Hepatic stellate cell (primary cell): Measurements from ENCODE around the gene CD300A.

ENCODE experiments used
- DNase-seq: peaks from one replicate; pipeline ENCODE4 v3.0.0; 2011; ENCODE audit warnings: low spot score

The CD300A gene

GRCh38 chr17:74454197-74455024 lies 12.0 kb upstream of the CD300A start:
- DNase-seq, result peak; percentile 93

DNA sequence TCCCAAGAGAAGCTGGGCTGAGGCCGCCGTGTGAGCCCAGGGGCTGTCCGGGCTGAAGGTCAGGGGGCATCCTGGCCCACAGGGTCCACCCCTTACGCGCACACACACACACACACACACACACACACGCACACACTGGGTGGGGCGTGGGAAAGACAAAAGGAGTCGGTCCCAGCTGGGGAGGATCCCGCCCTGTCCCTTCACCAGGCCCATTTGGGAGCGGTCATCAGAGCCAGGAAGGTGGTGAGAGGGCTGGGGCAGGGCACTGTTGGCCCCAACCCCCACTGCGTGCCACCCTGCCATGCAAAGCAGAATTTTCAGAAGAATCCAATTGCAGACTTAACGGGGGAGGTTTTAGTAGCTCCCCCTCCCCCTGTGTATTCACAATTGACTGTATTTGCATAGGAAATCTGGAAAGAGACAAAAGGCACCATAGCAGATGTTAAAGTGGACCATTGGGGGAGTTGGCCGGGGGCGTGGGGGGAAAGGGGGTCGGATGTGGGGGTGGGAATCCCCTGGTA lies 11.3 kb upstream of the CD300A start:
- DNase-seq, result no peak

DNA sequence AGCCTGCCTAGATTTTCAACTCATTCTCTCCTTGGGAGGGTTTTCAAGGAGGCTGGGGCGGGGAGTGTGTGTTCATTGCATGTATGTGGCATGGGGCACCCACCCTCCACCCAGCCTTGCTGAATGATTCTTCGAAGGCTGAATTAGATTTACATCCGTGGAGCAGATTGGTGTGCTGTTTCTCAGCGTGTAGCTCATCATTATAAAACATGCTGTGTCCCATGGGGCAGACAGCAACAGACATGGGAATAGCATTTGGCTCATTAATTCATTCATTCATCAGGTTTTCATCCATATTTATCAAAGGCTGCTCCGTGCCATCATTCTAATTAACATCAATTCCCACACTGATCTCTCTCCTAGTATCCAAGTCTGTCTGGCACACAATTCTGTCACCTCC lies 10.6 kb upstream of the CD300A start:
- DNase-seq, result no peak

DNA sequence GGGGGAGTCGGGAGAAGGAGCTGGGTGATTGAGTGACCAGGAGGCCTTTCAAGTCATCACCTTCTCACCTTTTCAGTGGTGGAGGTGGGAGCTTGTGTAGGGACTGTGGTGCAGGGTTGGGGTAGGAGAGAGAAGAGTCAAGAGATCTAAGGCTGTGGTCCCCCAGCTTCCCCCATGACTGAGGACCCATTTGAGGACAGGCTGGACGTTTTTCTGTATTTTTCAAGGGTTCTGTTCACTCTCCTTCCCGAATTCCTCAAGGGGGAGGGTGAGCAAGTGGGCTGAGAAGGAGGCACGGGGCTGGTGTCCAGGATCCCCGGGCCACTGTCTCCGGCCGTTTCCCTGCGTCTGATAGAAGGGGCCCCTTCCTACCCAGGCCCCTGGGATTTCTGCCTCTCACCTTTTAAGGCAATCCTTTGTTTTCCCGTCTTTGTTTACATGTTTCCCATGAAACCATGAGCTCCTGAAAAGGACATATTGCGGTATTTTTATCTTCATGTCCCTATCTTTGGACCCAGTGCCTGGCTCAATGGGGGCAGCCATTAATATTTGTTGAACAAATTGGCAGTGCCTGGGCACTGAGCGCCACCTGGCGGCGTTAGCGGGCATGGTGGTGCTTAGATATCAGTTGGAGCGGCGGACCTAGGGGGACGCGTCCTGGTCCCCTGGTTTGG lies 9.2 kb upstream of the CD300A start:
- DNase-seq, result peak; percentile 75

GRCh38 chr17:74457820-74458166 lies 8.6 kb upstream of the CD300A start:
- no peak for DNase-seq

DNA sequence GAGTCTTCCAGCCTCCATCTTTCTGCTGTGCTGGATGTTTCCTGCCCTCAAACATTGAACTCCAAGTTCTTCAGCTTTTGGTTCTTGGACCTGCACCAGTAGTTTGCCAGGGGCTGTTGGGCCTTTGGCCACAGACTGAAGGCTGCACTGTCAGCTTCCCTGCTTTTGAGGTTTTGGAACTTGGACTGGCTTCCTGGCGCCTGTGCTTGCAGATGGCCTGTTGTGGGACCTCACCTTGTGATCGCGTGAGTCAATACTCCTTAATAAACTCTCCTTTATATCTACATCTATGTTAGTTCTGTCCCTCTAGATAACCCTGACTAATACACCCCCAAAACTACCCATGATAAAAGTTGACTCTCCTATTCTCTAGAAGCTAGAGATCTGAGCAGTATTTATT lies 7.6 kb upstream of the CD300A start:
- no peak for DNase-seq

GRCh38 chr17:74459622-74460021 lies 6.8 kb upstream of the CD300A start:
- no peak for DNase-seq

GRCh38 chr17:74460241-74460640 lies 6.2 kb upstream of the CD300A start:
- no peak for DNase-seq

- no peak for DNase-seq
Measured at GRCh38 chr17:74460996-74461395, 5.4 kb upstream of the CD300A start.

DNA sequence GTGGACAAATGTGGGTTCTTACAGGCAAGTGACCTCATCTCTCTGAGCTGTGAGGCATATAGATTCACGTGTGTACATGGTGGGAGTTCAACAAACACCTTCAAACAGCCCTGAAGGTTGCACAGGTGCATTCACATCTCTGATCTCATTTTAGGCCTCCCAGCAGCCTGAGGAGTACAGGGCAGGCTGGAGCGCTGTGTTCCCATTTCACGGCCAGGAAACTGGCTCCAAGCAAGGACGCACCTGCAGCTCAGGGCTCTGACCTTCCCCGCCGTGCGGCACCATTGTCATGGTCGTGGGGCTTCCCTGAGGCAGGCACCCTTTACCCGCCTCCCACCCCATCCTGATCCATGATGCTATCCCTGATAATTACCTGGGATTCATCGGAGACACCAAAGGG lies 4.8 kb upstream of the CD300A start:
- no peak for DNase-seq

DNA sequence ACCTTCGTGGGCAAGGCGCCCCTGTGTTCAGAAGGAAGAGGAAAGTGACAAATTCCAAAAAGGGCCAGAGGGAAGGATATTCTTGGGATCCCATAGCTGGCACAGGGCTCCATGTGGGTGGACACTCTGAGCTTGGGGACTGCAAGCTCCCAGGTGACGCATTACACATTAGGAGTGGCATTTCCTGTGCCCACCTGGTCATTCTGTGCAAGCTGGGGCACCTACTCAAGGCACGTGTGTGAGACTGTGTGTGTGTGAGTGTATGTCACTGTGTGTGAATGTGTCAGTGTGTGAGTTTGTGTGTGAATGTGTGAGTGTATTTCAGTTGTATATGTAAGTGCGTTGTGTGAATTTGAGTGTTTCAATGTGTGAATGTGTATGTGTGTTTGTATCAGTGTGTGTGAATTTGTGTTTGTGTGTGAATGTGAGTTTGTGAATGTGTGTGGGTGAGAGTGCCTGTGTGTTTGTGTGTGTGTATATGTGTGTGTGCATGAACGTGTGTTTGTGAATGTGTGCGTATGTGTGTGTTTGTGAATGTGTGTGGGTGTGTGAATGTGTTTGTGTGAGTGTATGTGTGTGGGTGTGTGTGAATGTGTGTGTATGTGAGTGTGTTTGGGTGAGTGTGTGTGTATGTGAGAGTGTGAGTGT lies 1.6 kb upstream of the CD300A start:
- no peak for DNase-seq

GRCh38 chr17:74465378-74466110 lies 890 bp upstream of the CD300A start:
- DNase-seq, result no peak

DNA sequence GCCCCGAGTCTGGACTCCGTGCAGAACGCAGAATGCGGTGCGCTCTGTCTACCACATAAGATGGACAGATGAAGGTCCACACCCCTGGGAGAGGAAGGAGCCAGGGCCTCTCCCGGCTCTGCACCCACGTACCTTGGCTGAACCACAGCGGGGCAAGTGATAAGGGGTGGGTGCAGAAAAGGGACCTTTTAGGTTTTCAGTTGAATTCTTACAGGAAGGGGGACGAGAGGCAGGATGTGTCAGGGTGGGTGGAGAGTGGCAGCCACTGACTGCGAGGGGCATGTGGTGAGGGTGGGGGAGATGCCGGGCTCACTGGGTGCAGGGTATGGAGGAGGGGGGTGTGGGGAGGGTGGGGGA lies 372 bp downstream of the CD300A start:
- DNase-seq, result no peak

DNA sequence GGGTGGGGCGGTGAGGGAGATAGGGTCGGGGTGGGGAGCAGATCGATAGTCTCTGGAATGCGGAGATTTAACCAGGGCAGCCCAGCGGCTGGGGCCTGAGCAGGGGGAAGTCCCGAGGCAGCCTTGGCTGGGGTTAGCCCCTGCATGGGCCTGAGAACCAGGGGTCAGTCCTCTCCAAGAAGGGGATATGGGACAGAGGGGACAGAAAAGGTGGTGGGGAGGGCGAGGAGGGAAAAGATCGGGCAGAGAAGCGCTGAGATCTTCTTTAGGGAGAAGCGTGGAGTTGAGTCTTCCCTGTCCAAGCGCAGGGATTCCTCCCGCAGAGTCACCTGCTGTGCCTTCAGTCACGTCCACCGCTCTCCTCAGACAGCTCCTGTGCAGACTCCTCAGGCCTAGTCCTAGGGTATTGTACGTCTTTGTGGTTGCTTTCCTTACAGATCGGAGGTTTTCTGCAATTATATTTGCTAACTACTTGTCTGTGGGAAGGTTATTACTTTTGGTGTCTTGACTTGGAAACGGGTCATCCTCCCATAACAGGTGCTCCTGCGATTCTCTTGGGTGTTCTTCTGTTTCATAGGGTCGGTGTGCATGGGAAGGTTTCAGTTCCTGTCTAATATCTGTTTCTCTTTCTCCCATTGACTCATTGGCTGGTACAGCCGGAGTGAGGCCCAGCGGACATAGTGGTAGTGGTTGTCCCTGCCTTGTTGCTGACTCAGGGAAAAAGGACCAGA lies 952 bp downstream of the CD300A start:
- DNase-seq, result no peak

- no peak for DNase-seq
Measured at GRCh38 chr17:74471341-74471740, 4.9 kb downstream of the CD300A start.

DNA sequence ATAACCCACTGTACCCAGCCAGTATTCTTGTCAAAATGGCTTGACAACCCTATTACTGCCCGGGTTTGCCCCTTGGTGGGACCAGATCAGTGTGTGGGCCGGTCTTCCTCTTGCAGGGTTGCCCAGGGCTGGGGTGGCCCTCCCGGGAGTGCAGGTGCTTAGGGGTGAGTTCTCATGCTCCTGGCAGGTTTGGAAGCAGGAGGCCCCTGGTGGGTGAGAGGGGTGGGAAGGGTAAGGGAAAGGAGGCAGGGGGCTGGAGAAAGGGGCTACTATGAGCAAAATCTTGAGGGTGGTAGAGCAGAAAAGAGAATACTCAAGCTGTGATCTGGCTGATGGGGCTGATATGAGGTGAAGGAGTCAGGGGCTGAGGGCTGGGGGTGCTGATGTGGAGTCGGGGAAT lies 6.5 kb downstream of the CD300A start:
- DNase-seq, result no peak

DNA sequence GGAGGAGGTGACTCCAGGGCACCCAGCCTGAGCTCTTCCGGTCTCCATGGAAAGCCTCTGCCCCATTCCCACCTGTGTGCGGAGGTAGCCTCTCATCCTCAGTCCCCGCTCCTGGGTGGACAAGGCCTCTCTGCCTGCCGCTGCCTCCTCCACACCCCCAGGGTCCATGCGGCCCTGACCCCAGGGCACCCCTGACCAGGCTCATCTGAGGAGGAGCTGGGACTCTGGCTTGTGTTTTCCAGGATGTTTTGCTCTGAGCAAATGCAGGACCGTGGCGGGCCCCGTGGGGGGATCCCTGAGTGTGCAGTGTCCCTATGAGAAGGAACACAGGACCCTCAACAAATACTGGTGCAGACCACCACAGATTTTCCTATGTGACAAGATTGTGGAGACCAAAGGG lies 6.9 kb downstream of the CD300A start:
- DNase-seq, result no peak

DNA sequence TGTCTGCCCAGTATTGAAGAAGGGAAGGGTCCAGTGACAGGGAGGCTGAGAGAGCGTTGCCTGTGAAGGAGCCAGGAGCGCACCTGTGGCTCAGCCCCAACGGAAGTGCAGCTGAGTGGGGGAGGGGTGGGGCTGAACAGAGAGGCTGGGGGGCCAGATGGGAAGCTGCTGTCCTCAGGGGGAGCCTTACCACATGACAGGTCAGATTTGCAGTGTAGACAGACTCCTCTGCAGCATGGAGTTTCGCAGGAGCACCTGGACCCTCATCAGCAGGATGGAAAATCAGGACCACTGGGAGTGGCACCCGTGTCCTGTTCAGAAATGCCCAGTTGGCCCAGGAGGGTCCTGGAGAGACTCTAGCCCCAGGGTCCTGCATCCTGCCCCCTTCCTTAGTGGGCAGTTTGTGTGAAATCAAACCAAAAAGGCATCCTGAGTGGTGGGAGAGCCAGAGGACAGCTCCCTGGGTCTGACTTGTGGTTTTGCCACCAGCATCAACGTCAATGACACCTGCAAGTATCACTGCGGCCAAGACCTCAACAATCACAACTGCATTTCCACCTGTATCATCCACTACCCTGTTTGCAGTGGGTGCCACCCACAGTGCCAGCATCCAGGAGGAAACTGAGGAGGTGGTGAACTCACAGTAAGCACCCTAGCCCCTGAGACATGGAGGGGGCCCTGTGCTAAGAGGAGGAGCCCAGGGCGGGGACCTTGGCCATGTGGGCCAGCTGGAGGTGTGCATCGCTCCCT lies 7.8 kb downstream of the CD300A start:
- no peak for DNase-seq

- DNase-seq, result no peak
Measured at GRCh38 chr17:74475189-74475588, 8.8 kb downstream of the CD300A start.

DNA sequence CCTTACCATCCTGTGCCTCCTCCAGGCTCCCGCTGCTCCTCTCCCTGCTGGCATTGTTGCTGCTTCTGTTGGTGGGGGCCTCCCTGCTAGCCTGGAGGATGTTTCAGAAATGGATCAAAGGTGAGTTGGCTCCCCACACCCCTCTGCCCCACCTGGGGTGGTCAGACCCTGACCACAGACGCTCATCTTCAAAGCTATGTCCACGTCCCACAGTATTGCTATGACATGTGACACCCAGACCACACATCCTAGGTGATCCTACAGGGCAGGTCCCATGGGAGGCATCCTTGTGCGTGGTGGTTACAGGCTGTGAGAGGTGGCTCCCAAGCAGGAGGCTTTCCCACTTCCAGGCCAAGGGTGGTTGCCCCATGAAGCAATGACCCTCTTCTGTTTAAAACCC lies 11.0 kb downstream of the CD300A start:
- no peak for DNase-seq
